DND-41 (cell line): ENCODE results near the gene KPNA3.

Experiments used
- ATAC-seq: fragments of 200-7000 bp; cut with Tn5 transposase; 3 replicates; pipeline ENCODE4 v1.9.1; 2021; ENCODE audit warnings: low read depth; ENCODE audit not compliant: insufficient read depth
- DNase-seq: peaks from one replicate; pipeline ENCODE4 v3.0.0-alpha.2; 2020
- H2AFZ ChIP-seq: 2 replicates; pipeline ENCODE4 v1.6.0; 2012; ENCODE audit warnings: low read depth, low read length
- H3K27ac ChIP-seq: 2 replicates; pipeline ENCODE4 v1.5.1; 2012; ENCODE audit warnings: low read length, inconsistent platforms
- H3K27me3 ChIP-seq: fragments of 200-600 bp; sonication (generic); 2 replicates; pipeline ENCODE4 v1.6.0; 2012; ENCODE audit warnings: low read length, mild to moderate bottlenecking, inconsistent platforms; ENCODE audit not compliant: insufficient read depth, poor library complexity
- H3K36me3 ChIP-seq: 2 replicates; pipeline ENCODE4 v1.5.1; 2012; ENCODE audit warnings: low read length, inconsistent platforms; ENCODE audit not compliant: insufficient read depth
- H3K4me1 ChIP-seq: 2 replicates; pipeline ENCODE4 v1.5.1; 2012; ENCODE audit warnings: mild to moderate bottlenecking, low read length; ENCODE audit not compliant: insufficient read depth
- H3K4me2 ChIP-seq: 2 replicates; pipeline ENCODE4 v1.6.0; 2012; ENCODE audit warnings: mild to moderate bottlenecking, moderate library complexity, low read length, inconsistent platforms; ENCODE audit not compliant: insufficient read depth
- H3K4me3 ChIP-seq, 2 experiments: fragments of 200-600 bp in 1 of 2; shearing (Covaris generic) in 1 of 2; 2 replicates each; pipeline ENCODE4 v1.5.1; 2012 to 2016; ENCODE audit warnings: inconsistent platforms in 2 of 2, low read length in 2 of 2, mild to moderate bottlenecking in 2 of 2, low read depth in 1 of 2, moderate library complexity in 1 of 2
- H3K79me2 ChIP-seq: 2 replicates; pipeline ENCODE4 v1.6.0; 2012; ENCODE audit warnings: low read length, inconsistent platforms; ENCODE audit not compliant: insufficient read depth
- H3K9ac ChIP-seq: 2 replicates; pipeline ENCODE4 v1.6.0; 2012; ENCODE audit warnings: low read depth, mild to moderate bottlenecking, inconsistent platforms, low read length, moderate library complexity
- H3K9me3 ChIP-seq: 2 replicates; pipeline ENCODE4 v1.5.1; 2012; ENCODE audit warnings: low read length, moderate library complexity, mild to moderate bottlenecking, inconsistent platforms; ENCODE audit not compliant: insufficient read depth, severe bottlenecking
- H4K20me1 ChIP-seq: 2 replicates; pipeline ENCODE4 v1.6.0; 2012; ENCODE audit warnings: low read length; ENCODE audit not compliant: insufficient read depth
- EZH2 ChIP-seq: IDR thresholded peaks from 3 replicates; pipeline ENCODE4 v1.6.1; 2012; ENCODE audit warnings: borderline replicate concordance, low read depth, mild to moderate bottlenecking, moderate library complexity, low read length, inconsistent platforms; ENCODE audit not compliant: severe bottlenecking
- TF ChIP-seq, protein P1 (sequence below): IDR thresholded peaks from 2 replicates; pipeline ENCODE4 v1.5.1; 2012; ENCODE audit warnings: borderline replicate concordance, low read length, moderate library complexity, mild to moderate bottlenecking; ENCODE audit not compliant: poor library complexity, severe bottlenecking; ENCODE audit errors: extremely low read depth

KPNA3 gene

DNA sequence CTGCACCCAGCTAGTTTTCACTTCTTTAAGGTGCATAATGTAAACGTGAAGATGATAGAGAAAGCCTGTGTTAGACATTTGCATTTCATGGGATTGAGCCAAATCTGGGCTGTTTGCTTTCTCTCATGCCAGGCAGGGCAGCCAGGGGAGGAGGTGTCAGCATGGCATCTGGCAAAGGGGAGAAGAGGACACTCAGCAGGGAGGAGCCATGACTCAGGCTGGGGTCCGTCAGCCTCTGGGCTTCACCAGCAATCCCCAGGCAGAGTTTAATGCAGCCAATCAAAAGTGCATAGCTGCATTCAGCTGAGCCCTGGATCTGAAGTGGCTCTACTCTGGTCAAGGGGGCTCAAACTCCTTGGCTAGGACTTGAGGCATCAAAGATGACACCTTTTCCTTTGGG, 124.7 kb downstream of the KPNA3 start:
- Histone ChIP-seq H3K36me3 (peaks cover 40% of the 10 kb centered on the region), H3K27ac (no peak overlapping the region), H2AFZ (no peak overlapping the region), H3K9me3 (no peaks in the 10 kb centered on the region), H4K20me1 (peaks cover 5% of the 10 kb centered on the region; the same call in 1 of the 2 replicates), H3K9ac (no peak overlapping the region), H3K4me3 (no peak overlapping the region), H3K4me1 (no peaks in the 10 kb centered on the region), H3K27me3 (no peaks in the 10 kb centered on the region), H3K4me2 (no peak overlapping the region), H3K79me2 (peaks cover 9% of the 10 kb centered on the region; the same call in 1 of the 2 replicates)
- DNase-seq (no peak), ATAC-seq (no peak)
- TF ChIP-seq EZH2: no peak
- TF ChIP-seq, protein P1, sequence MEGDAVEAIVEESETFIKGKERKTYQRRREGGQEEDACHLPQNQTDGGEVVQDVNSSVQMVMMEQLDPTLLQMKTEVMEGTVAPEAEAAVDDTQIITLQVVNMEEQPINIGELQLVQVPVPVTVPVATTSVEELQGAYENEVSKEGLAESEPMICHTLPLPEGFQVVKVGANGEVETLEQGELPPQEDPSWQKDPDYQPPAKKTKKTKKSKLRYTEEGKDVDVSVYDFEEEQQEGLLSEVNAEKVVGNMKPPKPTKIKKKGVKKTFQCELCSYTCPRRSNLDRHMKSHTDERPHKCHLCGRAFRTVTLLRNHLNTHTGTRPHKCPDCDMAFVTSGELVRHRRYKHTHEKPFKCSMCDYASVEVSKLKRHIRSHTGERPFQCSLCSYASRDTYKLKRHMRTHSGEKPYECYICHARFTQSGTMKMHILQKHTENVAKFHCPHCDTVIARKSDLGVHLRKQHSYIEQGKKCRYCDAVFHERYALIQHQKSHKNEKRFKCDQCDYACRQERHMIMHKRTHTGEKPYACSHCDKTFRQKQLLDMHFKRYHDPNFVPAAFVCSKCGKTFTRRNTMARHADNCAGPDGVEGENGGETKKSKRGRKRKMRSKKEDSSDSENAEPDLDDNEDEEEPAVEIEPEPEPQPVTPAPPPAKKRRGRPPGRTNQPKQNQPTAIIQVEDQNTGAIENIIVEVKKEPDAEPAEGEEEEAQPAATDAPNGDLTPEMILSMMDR: no peak

DNA sequence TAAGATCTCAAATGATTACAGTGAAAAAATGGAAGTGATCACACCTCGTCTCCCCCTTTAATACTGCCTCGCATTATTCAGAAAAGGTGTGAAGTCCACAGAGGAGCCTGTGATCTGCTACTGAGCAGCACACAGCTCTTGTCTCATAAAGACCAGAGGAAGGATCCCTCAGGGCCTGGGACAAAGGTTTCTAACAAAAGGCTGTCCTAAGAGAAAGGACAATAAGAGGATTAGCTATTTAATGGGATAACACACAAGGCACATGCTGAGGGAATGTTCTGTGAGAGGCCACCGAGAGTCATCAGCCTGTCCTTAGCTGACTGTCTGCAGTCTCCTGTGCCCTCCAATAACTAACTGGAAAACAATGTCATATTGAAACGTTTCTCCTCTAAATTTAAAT, 127.9 kb downstream of the KPNA3 start:
- Histone ChIP-seq H2AFZ (no peak overlapping the region), H3K79me2 (peaks cover 4% of the 10 kb centered on the region; the same call in 1 of the 2 replicates), H3K4me2 (no peak overlapping the region), H3K27me3 (no peaks in the 10 kb centered on the region), H3K27ac (no peak overlapping the region), H3K36me3 (peaks cover 65% of the 10 kb centered on the region), H3K4me1 (no peaks in the 10 kb centered on the region), H3K9me3 (no peaks in the 10 kb centered on the region), H4K20me1 (peaks cover 1% of the 10 kb centered on the region; the same call in 1 of the 2 replicates), H3K4me3 (no peak overlapping the region), H3K9ac (no peak overlapping the region)
- DNase-seq: no peak
- TF ChIP-seq EZH2: no peak
- TF ChIP-seq, protein P1: no peak
- ATAC-seq: no peak

DNA sequence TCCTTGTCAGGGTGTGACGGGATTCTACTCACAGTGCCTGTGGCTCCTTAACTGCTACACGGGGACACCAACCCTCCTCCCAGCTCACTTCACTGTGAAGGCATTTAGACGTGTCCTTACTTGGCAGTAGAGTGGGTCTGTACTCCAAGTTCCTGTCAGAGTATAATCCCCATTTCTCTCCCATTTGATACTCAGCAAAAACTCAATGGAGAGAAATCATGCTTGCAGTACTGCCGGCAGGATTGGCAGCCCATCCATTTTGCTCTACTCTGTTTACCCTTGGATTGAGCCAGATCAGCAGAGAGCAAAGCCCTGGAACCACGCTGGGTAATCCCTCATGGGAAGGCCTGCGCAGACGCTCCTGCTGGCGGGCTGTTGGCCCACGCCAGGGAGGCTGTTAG, 135.2 kb downstream of the KPNA3 start:
- no peak for TF ChIP-seq EZH2
- TF ChIP-seq, protein P1: no peak
- H3K27me3 ChIP-seq: no peaks in the 10 kb centered on the region
- H3K4me1 ChIP-seq: no peaks in the 10 kb centered on the region
- peaks cover 31% of the 10 kb centered on the region for H3K36me3 ChIP-seq
- H3K27ac ChIP-seq: no peak overlapping the region
- no peaks in the 10 kb centered on the region for H4K20me1 ChIP-seq
- H2AFZ ChIP-seq: no peak overlapping the region
- H3K9ac ChIP-seq: no peak overlapping the region
- H3K4me2 ChIP-seq: no peak overlapping the region
- H3K9me3 ChIP-seq: no peaks in the 10 kb centered on the region
- no peak for DNase-seq
- H3K79me2 ChIP-seq: no peaks in the 10 kb centered on the region
- no peak for ATAC-seq
- H3K4me3 ChIP-seq: no peak overlapping the region

DNA sequence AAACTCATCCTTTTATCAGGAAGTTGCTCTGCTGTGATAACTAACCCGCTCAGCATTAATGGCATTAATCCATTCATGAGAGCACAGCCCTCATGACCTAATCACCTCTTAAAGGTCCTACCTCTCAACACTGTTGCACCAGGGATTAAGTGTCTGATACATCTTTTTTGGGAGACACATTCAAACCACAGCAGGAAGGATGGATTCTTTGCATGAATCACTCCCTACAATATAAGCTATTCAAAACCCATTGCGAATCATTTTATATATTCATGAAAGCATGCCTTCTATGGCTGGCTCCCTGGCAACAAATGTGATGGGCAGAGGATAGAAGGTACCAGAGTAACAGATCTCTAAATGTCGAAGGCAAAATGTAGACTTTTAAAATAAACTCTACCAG, 136.6 kb downstream of the KPNA3 start:
- no peak overlapping the region for H3K4me3 ChIP-seq
- no peak for ATAC-seq
- H3K4me1 ChIP-seq: no peaks in the 10 kb centered on the region
- no peaks in the 10 kb centered on the region for H3K27me3 ChIP-seq
- no peaks in the 10 kb centered on the region for H3K9me3 ChIP-seq
- DNase-seq: no peak
- no peak overlapping the region for H2AFZ ChIP-seq
- H3K79me2 ChIP-seq: no peaks in the 10 kb centered on the region
- H3K4me2 ChIP-seq: no peak overlapping the region
- no peaks in the 10 kb centered on the region for H4K20me1 ChIP-seq
- H3K27ac ChIP-seq: no peak overlapping the region
- H3K9ac ChIP-seq: no peak overlapping the region
- TF ChIP-seq, protein P1: no peak
- no peak for TF ChIP-seq EZH2
- peaks cover 19% of the 10 kb centered on the region for H3K36me3 ChIP-seq
